Keratinocyte (primary cell): ENCODE results near the gene STARD5. TPM values are rescaled to one million over a fixed set of nuclear protein-coding genes. Genes with fewer than 3 reads are reported as not detected.

Experiments
- DNase-seq: peaks from one replicate; pipeline ENCODE4 v3.0.0-alpha.2; 2011; ENCODE audit warnings: low read depth, missing footprints, low spot score
- FAIRE-seq: peaks from 2 replicates; lab custom pipeline; 2011; peaks lifted over from hg19 to GRCh38; lab: Jason Lieb, UNC
- H2AFZ ChIP-seq: 2 replicates; pipeline ENCODE4 v1.6.0; 2012; ENCODE audit warnings: low read length, control low read depth, inconsistent platforms; ENCODE audit not compliant: control insufficient read depth
- H3K27ac ChIP-seq: 2 replicates; pipeline ENCODE4 v1.5.1; 2011; ENCODE audit warnings: low read length; ENCODE audit not compliant: control insufficient read depth, insufficient read depth
- H3K27me3 ChIP-seq: 3 replicates; pipeline ENCODE4 v1.6.0; 2011; ENCODE audit warnings: low read length; ENCODE audit not compliant: control insufficient read depth, insufficient read depth; ENCODE audit errors: extremely low read depth
- H3K36me3 ChIP-seq, 2 experiments: 2 replicates in 1 of 2; 3 replicates in 1 of 2; pipeline ENCODE4 v1.5.1; 2011; ENCODE audit warnings: low read length in 2 of 2, mild to moderate bottlenecking in 1 of 2; ENCODE audit not compliant: control insufficient read depth in 2 of 2, insufficient read depth in 2 of 2; ENCODE audit errors: extremely low read depth in 1 of 2
- H3K4me1 ChIP-seq: 3 replicates; pipeline ENCODE4 v1.5.1; 2011; ENCODE audit warnings: low read length; ENCODE audit not compliant: control insufficient read depth, insufficient read depth; ENCODE audit errors: extremely low read depth
- H3K4me2 ChIP-seq: 3 replicates; pipeline ENCODE4 v1.6.0; 2011; ENCODE audit warnings: low read depth, low read length; ENCODE audit not compliant: control insufficient read depth, insufficient read depth; ENCODE audit errors: extremely low read depth
- H3K4me3 ChIP-seq, 3 experiments: fragments of 200-600 bp in 1 of 3; sonication (generic) in 1 of 3; 2 replicates in 2 of 3; 3 replicates in 1 of 3; pipeline ENCODE4 v1.5.1; 2011 to 2016; ENCODE audit warnings: low read length in 3 of 3, mild to moderate bottlenecking in 3 of 3, control low read depth in 2 of 3, inconsistent platforms in 1 of 3, low read depth in 1 of 3, mixed read lengths in 1 of 3, mixed run types in 1 of 3, moderate library complexity in 1 of 3; ENCODE audit not compliant: control insufficient read depth in 2 of 3, insufficient read depth in 2 of 3; ENCODE audit errors: extremely low read depth in 1 of 3
- H3K79me2 ChIP-seq: 2 replicates; pipeline ENCODE4 v1.6.0; 2012; ENCODE audit warnings: low read length; ENCODE audit not compliant: control insufficient read depth, insufficient read depth
- H3K9ac ChIP-seq: 3 replicates; pipeline ENCODE4 v1.6.0; 2011; ENCODE audit warnings: low read length; ENCODE audit not compliant: control insufficient read depth, insufficient read depth; ENCODE audit errors: extremely low read depth
- H3K9me1 ChIP-seq: 3 replicates; pipeline ENCODE4 v1.6.0; 2011; ENCODE audit warnings: low read length; ENCODE audit not compliant: control insufficient read depth, insufficient read depth; ENCODE audit errors: extremely low read depth
- H3K9me3 ChIP-seq: 2 replicates; pipeline ENCODE4 v1.5.1; 2012; ENCODE audit warnings: low read depth, low read length; ENCODE audit not compliant: control insufficient read depth
- H4K20me1 ChIP-seq: 3 replicates; pipeline ENCODE4 v1.6.0; 2011; ENCODE audit warnings: low read length; ENCODE audit not compliant: control insufficient read depth, insufficient read depth; ENCODE audit errors: extremely low read depth
- CTCF ChIP-seq, 3 experiments: IDR thresholded peaks in 1 of 3; conservative IDR thresholded peaks in 1 of 3; optimal IDR thresholded peaks in 1 of 3; 2 replicates in 2 of 3; 3 replicates in 1 of 3; pipeline versions ENCODE3 to v1.5.1; 2011; ENCODE audit warnings: low read length in 3 of 3, mild to moderate bottlenecking in 3 of 3, moderate library complexity in 2 of 3, control low read depth in 1 of 3, inconsistent platforms in 1 of 3; ENCODE audit not compliant: insufficient read depth in 2 of 3; ENCODE audit errors: extremely low read depth in 1 of 3
- EZH2 ChIP-seq: IDR thresholded peaks from one replicate; pipeline ENCODE4 v1.6.1; 2012; ENCODE audit warnings: inconsistent platforms, mild to moderate bottlenecking, low read length, moderate library complexity
- dilution Hi-C: fragments of 300-500 bp; cut with MboI; formaldehyde crosslinking; loops from one replicate; pipeline ENCODE4 v1.7.0; 2020; ENCODE audit warnings: low sequenced_read_pairs; ENCODE audit not compliant: extremely low pct_ligation_motif_present
- polyA plus RNA-seq, 5 experiments: library from polyadenylated mRNA; depleted of rRNA in 3 of 5; stranded (reverse) in 3 of 5; stranded (forward) in 1 of 5; unstranded in 1 of 5; fragments of >200 nt; gene quantifications; 1 replicate in 1 of 5; 2 replicates in 3 of 5; 3 replicates in 1 of 5; pipeline versions ENCODE4 v1.2.1 to v1.2.3, GENCODE V29; 2011 to 2012; ENCODE audit warnings: missing spikeins in 2 of 5, low read depth in 1 of 5, low replicate concordance in 1 of 5

Gene STARD5
- polyA plus RNA-seq, 1 donor (not counting 4 experiments of a cell fraction or from before 2014, with no cell fraction given) = 38.8 TPM

- no peak for TF ChIP-seq EZH2
- no peak for TF ChIP-seq CTCF (optimal IDR thresholded peaks at IDR 0.05 in 1 of 3, IDR thresholded peaks at IDR 0.05 in 1 of 3, conservative IDR thresholded peaks at IDR 0.05 in 1 of 3; ENCODE audit: extremely low read depth in 1 of 3, insufficient read depth in 2 of 3, low read length in 3 of 3)
Observed at GRCh38 chr15:81303244-81304225, 20.4 kb downstream of the STARD5 start.

GRCh38 chr15:81302701-81303109 lies 21.2 kb downstream of the STARD5 start:
- H4K20me1 ChIP-seq = no peaks in the 10 kb centered on the region
- peaks cover 21% of the 10 kb centered on the region for H3K4me1 ChIP-seq
- H3K79me2 ChIP-seq = no peaks in the 10 kb centered on the region
- no peaks in the 10 kb centered on the region for H3K9me1 ChIP-seq
- no peaks in the 10 kb centered on the region for H3K27me3 ChIP-seq
- H2AFZ ChIP-seq = no peak overlapping the region
- H3K4me2 ChIP-seq = no peak overlapping the region
- H3K4me3 ChIP-seq = no peak overlapping the region
- H3K9me3 ChIP-seq = no peaks in the 10 kb centered on the region
- FAIRE-seq = no peak
- no peak overlapping the region for H3K27ac ChIP-seq
- no peak for DNase-seq
- H3K9ac ChIP-seq = no peak overlapping the region
- TF ChIP-seq EZH2 (no peak), CTCF (optimal IDR thresholded peaks at IDR 0.05 in 1 of 3, IDR thresholded peaks at IDR 0.05 in 1 of 3, conservative IDR thresholded peaks at IDR 0.05 in 1 of 3; ENCODE audit: extremely low read depth in 1 of 3, insufficient read depth in 2 of 3, low read length in 3 of 3) (no peak)
- dilution Hi-C loops = no loop called here
- H3K36me3 ChIP-seq = peaks cover 0 to 4% of the 10 kb centered on the region in 2 experiments

More at GRCh38 chr15:81303244-81304225, 20.4 kb downstream of the STARD5 start:
- H4K20me1 ChIP-seq = no peaks in the 10 kb centered on the region
- no peaks in the 10 kb centered on the region for H3K79me2 ChIP-seq
- H3K9me3 ChIP-seq = no peaks in the 10 kb centered on the region
- H3K4me1 ChIP-seq = peaks cover 15% of the 10 kb centered on the region
- no peak overlapping the region for H3K27ac ChIP-seq
- peaks cover 2 to 4% of the 10 kb centered on the region in 2 experiments for H3K36me3 ChIP-seq
- no peak overlapping the region for H2AFZ ChIP-seq
- no peak overlapping the region for H3K9ac ChIP-seq
- no peaks in the 10 kb centered on the region for H3K27me3 ChIP-seq
- H3K4me2 ChIP-seq = peak overlapping the region; percentile 22
- FAIRE-seq (peak; percentile 76), DNase-seq (no peak)
- dilution Hi-C loops = no loop called here
- H3K4me3 ChIP-seq = no peak overlapping the region
- no peaks in the 10 kb centered on the region for H3K9me1 ChIP-seq
